Endothelial cell of umbilical vein (primary cell): ENCODE measurements around the gene ADAT3. TPM values are rescaled to one million over a fixed set of nuclear protein-coding genes. Genes with fewer than 3 reads are reported as not detected.

ENCODE experiments used
- BruUV-seq: library from RNA; stranded (reverse); fragments of 400-500 nt; replicated peaks from 2 replicates; lab custom pipeline; 2021; lab: Mats Ljungman, UMichigan
- CTCF ChIA-PET: fragments of 300-600, 350-600 bp; sonication (Branson Sonifier 250); formaldehyde crosslinking; loops from one replicate; lab custom pipeline; 2021; ENCODE audit warnings: antibody characterized with exemption, inconsistent platforms; lab: Charles Lee
- POLR2A ChIA-PET: fragments of 300-600, 350-600 bp; sonication (Branson Sonifier 250); formaldehyde crosslinking; loops from one replicate; lab custom pipeline; 2021; ENCODE audit warnings: antibody characterized with exemption, inconsistent platforms; lab: Charles Lee
- DNase-seq: peaks from one replicate; pipeline ENCODE4 v3.0.0-alpha.2; 2011; ENCODE audit warnings: low read depth, low spot score
- FAIRE-seq: peaks from 2 replicates; lab custom pipeline; 2011; peaks lifted over from hg19 to GRCh38; lab: Jason Lieb, UNC
- H2AFZ ChIP-seq: 2 replicates; pipeline ENCODE4 v1.6.0; 2012; ENCODE audit warnings: low read depth, low read length, control low read depth, inconsistent platforms
- H3K27ac ChIP-seq: 2 replicates; pipeline ENCODE4 v1.5.1; 2011; ENCODE audit warnings: low read depth, mild to moderate bottlenecking, control low read depth, low read length, moderate library complexity; ENCODE audit not compliant: insufficient read depth
- H3K27me3 ChIP-seq, 2 experiments: 2 replicates each; pipeline versions ENCODE4 v1.6.0 to v1.6.1; 2011; ENCODE audit warnings: low read length in 2 of 2, mixed read lengths in 1 of 2; ENCODE audit not compliant: control insufficient read depth in 2 of 2, insufficient read depth in 2 of 2
- H3K36me3 ChIP-seq, 2 experiments: 2 replicates in 1 of 2; 3 replicates in 1 of 2; pipeline ENCODE4 v1.5.1; 2011; ENCODE audit warnings: low read length in 2 of 2, mild to moderate bottlenecking in 1 of 2, moderate library complexity in 1 of 2; ENCODE audit not compliant: control insufficient read depth in 2 of 2, insufficient read depth in 2 of 2; ENCODE audit errors: extremely low read depth in 1 of 2
- H3K4me1 ChIP-seq: 3 replicates; pipeline ENCODE4 v1.5.1; 2011; ENCODE audit warnings: mild to moderate bottlenecking, low read length; ENCODE audit not compliant: control insufficient read depth, insufficient read depth; ENCODE audit errors: extremely low read depth
- H3K4me2 ChIP-seq: 2 replicates; pipeline ENCODE4 v1.6.1; 2011; ENCODE audit warnings: low read length, control low read depth, mixed read lengths; ENCODE audit not compliant: insufficient read depth
- H3K4me3 ChIP-seq, 3 experiments: fragments of 200-600 bp in 1 of 3; sonication (generic), shearing (Covaris generic) in 1 of 3; replicated peaks in 1 of 3; 2 replicates each; pipeline ENCODE4 v1.5.1; 2011 to 2016; ENCODE audit warnings: control low read depth in 3 of 3, low read length in 3 of 3, mild to moderate bottlenecking in 2 of 3, inconsistent platforms in 1 of 3, low read depth in 1 of 3, moderate library complexity in 1 of 3; ENCODE audit not compliant: insufficient read depth in 1 of 3
- H3K79me2 ChIP-seq: 2 replicates; pipeline ENCODE4 v1.6.0; 2012; ENCODE audit warnings: low read length, inconsistent platforms; ENCODE audit not compliant: control insufficient read depth, insufficient read depth
- H3K9ac ChIP-seq: replicated peaks from 2 replicates; pipeline ENCODE3; 2011; ENCODE audit warnings: low read length, control low read depth; ENCODE audit not compliant: insufficient read depth; ENCODE audit errors: extremely low read depth
- H3K9me1 ChIP-seq: replicated peaks from 3 replicates; pipeline ENCODE4 v1.6.0; 2011; ENCODE audit warnings: mild to moderate bottlenecking, low read length; ENCODE audit not compliant: control insufficient read depth, insufficient read depth; ENCODE audit errors: extremely low read depth
- H3K9me3 ChIP-seq: replicated peaks from 2 replicates; pipeline ENCODE4 v1.5.1; 2012; ENCODE audit warnings: low read length, inconsistent platforms; ENCODE audit not compliant: control insufficient read depth, insufficient read depth
- H4K20me1 ChIP-seq: replicated peaks from 2 replicates; pipeline ENCODE3; 2011; ENCODE audit warnings: mild to moderate bottlenecking, low read length; ENCODE audit not compliant: control insufficient read depth, insufficient read depth; ENCODE audit errors: extremely low read depth
- EZH2 ChIP-seq: IDR thresholded peaks from 2 replicates; pipeline ENCODE4 v1.6.1; 2012; ENCODE audit warnings: borderline replicate concordance, low read depth, mild to moderate bottlenecking, moderate library complexity, low read length, inconsistent platforms; ENCODE audit not compliant: severe bottlenecking
- FOS ChIP-seq: IDR thresholded peaks from 2 replicates; pipeline ENCODE4 v1.6.1; 2011; ENCODE audit warnings: mild to moderate bottlenecking, low read length, moderate library complexity, borderline replicate concordance; ENCODE audit not compliant: insufficient read depth
- GATA2 ChIP-seq: IDR thresholded peaks from 2 replicates; pipeline ENCODE4 v1.7.0; 2011; ENCODE audit warnings: low read depth, mild to moderate bottlenecking, moderate library complexity, mixed read lengths, low read length; ENCODE audit not compliant: insufficient read length, insufficient read depth
- JUN ChIP-seq: IDR thresholded peaks from 2 replicates; pipeline ENCODE4 v1.6.1; 2011; ENCODE audit warnings: borderline replicate concordance, low read depth; ENCODE audit not compliant: insufficient read length, insufficient read depth
- MYC ChIP-seq: IDR thresholded peaks from one replicate; pipeline ENCODE4 v1.6.1; 2011; ENCODE audit warnings: mild to moderate bottlenecking, low read depth, low read length
- POLR2A ChIP-seq: IDR thresholded peaks from 2 replicates; pipeline ENCODE4 v1.6.1; 2012; ENCODE audit warnings: low read depth, mild to moderate bottlenecking, control low read depth, low read length
- POLR2AphosphoS5 ChIP-seq: IDR thresholded peaks from 2 replicates; pipeline ENCODE4 v1.6.1; 2012; ENCODE audit warnings: low read depth, mild to moderate bottlenecking, control low read depth, low read length, moderate library complexity; ENCODE audit not compliant: insufficient read depth
- dilution Hi-C: fragments of 300-500 bp; cut with MboI; formaldehyde crosslinking; loops from one replicate; pipeline ENCODE4 v1.15.0; 2019; ENCODE audit warnings: low sequenced_read_pairs; ENCODE audit not compliant: extremely low pct_ligation_motif_present
- intact Hi-C: fragments of 100-400 bp; cut with micrococcal nuclease; formaldehyde crosslinking; loops from one replicate; pipeline ENCODE4 v1.10.0; 2022
- polyA plus RNA-seq, 4 experiments: library from polyadenylated mRNA; depleted of rRNA in 3 of 4; stranded (reverse) in 3 of 4; unstranded in 1 of 4; fragments of >200 nt; gene quantifications; 2 replicates each; pipeline versions ENCODE4 v1.2.1 to v1.2.3, GENCODE V29; 2011 to 2012; ENCODE audit warnings: missing spikeins in 1 of 4
- total RNA-seq: library from RNA; stranded (reverse); gene quantifications from 2 replicates; pipeline ENCODE4 v1.2.3, GENCODE V29; 2021
- TF ChIP-seq, protein P1 (sequence below), 2 donors: IDR thresholded peaks; 1 replicate in 1 of 2; 2 replicates in 1 of 2; pipeline ENCODE4 v1.5.1; 2011; ENCODE audit warnings: low read length in 2 of 2, mild to moderate bottlenecking in 2 of 2, moderate library complexity in 2 of 2, control low read depth in 1 of 2, inconsistent platforms in 1 of 2, low read depth in 1 of 2; ENCODE audit not compliant: insufficient read depth in 1 of 2; ENCODE audit errors: extremely low read depth in 1 of 2
- TF ChIP-seq, protein P2 (sequence below): IDR thresholded peaks from 2 replicates; pipeline ENCODE4 v1.6.1; 2011; ENCODE audit not compliant: insufficient read depth, insufficient read length

The ADAT3 gene
- total and polyA plus RNA-seq, 2 donors (not counting 3 experiments of a cell fraction or from before 2014, with no cell fraction given): 5.7 to 11.7 TPM

DNA sequence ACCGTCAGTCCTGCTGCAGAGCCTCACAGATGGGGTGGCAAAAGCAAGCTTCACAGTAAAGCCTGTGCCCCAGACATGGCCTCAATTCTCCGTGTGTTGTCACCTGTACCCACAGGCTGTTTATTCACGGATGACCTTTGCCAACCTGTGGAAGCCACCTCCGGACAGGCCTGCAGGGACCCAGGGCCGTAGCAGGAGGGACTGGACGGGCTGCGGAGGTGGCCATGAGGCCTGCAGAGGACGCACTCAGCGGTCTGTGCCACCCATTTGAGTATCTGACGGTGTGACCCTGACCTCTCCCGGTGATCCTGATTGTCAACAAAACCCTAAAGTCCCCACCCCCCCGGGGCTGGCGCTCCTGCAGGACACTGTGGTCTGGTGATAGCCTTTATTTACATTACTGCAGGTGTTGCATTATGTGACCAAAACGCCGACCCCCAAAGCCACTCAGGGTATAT, 34.0 kb upstream of the ADAT3 start:
- Histone ChIP-seq H3K4me3 (no peak overlapping the region), H3K9me1 (no peaks in the 10 kb centered on the region), H3K79me2 (peaks cover 38% of the 10 kb centered on the region), H4K20me1 (no peaks in the 10 kb centered on the region), H3K9me3 (no peaks in the 10 kb centered on the region), H2AFZ (no peak overlapping the region), H3K9ac (no peak overlapping the region), H3K27me3 (no peaks in the 10 kb centered on the region), H3K4me1 (peaks cover 15% of the 10 kb centered on the region), H3K36me3 (peaks cover 0 to 4% of the 10 kb centered on the region in 2 experiments), H3K27ac (no peak overlapping the region), H3K4me2 (no peak overlapping the region)
- intact Hi-C loops (no loop called here), dilution Hi-C loops (no loop called here)
- DNase-seq: no peak
- CTCF ChIA-PET: no interaction called here
- no peak for TF ChIP-seq EZH2
- TF ChIP-seq FOS: no peak
- TF ChIP-seq JUN: no peak
- no peak for TF ChIP-seq GATA2
- TF ChIP-seq MYC: no peak
- no peak for TF ChIP-seq POLR2AphosphoS5
- TF ChIP-seq, protein P1, sequence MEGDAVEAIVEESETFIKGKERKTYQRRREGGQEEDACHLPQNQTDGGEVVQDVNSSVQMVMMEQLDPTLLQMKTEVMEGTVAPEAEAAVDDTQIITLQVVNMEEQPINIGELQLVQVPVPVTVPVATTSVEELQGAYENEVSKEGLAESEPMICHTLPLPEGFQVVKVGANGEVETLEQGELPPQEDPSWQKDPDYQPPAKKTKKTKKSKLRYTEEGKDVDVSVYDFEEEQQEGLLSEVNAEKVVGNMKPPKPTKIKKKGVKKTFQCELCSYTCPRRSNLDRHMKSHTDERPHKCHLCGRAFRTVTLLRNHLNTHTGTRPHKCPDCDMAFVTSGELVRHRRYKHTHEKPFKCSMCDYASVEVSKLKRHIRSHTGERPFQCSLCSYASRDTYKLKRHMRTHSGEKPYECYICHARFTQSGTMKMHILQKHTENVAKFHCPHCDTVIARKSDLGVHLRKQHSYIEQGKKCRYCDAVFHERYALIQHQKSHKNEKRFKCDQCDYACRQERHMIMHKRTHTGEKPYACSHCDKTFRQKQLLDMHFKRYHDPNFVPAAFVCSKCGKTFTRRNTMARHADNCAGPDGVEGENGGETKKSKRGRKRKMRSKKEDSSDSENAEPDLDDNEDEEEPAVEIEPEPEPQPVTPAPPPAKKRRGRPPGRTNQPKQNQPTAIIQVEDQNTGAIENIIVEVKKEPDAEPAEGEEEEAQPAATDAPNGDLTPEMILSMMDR (IDR thresholded peaks at IDR 0.05; ENCODE audit: extremely low read depth in 1 of 2, insufficient read depth in 1 of 2, low read depth in 1 of 2, low read length in 2 of 2): no peak
- TF ChIP-seq, protein P2, sequence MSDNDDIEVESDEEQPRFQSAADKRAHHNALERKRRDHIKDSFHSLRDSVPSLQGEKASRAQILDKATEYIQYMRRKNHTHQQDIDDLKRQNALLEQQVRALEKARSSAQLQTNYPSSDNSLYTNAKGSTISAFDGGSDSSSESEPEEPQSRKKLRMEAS: no peak
- TF ChIP-seq POLR2A: no peak
- POLR2A ChIA-PET: no interaction called here
- no peak for FAIRE-seq
- no TSS peak for BruUV-seq
